DMS153 treated with DMSO at 0.1 percent for 48 hours (cell line): Measurements from ENCODE around the gene IGHMBP2.

Experiments
- DNase-seq: peaks from one replicate; lab custom pipeline; 2025; ENCODE audit not compliant: unreplicated experiment; lab: John Stamatoyannopoulos, UW

Gene IGHMBP2

GRCh38 chr11:68938816-68939582, 35.3 kb downstream of the IGHMBP2 start:
- DNase-seq, result no peak

- DNase-seq, result no peak
Measured at GRCh38 chr11:68939583-68940555, 36.2 kb downstream of the IGHMBP2 start.

GRCh38 chr11:68940651-68941323, 37.1 kb downstream of the IGHMBP2 start:
- DNase-seq, result no peak

GRCh38 chr11:68941324-68942094, 37.8 kb downstream of the IGHMBP2 start:
- DNase-seq, result no peak

- no peak for DNase-seq
Measured at GRCh38 chr11:68942095-68942620, 38.5 kb downstream of the IGHMBP2 start.

GRCh38 chr11:68942751-68943271, 39.1 kb downstream of the IGHMBP2 start:
- no peak for DNase-seq

GRCh38 chr11:68946416-68947090, 42.9 kb downstream of the IGHMBP2 start:
- no peak for DNase-seq

- DNase-seq, result no peak
Measured at GRCh38 chr11:68947151-68947550, 43.5 kb downstream of the IGHMBP2 start.

- no peak for DNase-seq
Measured at GRCh38 chr11:68948496-68948895, 44.8 kb downstream of the IGHMBP2 start.

GRCh38 chr11:68948935-68949334, 45.2 kb downstream of the IGHMBP2 start:
- no peak for DNase-seq

GRCh38 chr11:68950270-68950669, 46.6 kb downstream of the IGHMBP2 start:
- no peak for DNase-seq

GRCh38 chr11:68950762-68951161, 47.1 kb downstream of the IGHMBP2 start:
- DNase-seq, result no peak

GRCh38 chr11:68954836-68955606, 51.3 kb downstream of the IGHMBP2 start:
- no peak for DNase-seq

GRCh38 chr11:68955607-68955958, 51.9 kb downstream of the IGHMBP2 start:
- DNase-seq, result no peak

GRCh38 chr11:68956142-68956541, 52.5 kb downstream of the IGHMBP2 start:
- no peak for DNase-seq

GRCh38 chr11:68956547-68957254, 53.0 kb downstream of the IGHMBP2 start:
- DNase-seq, result no peak

- DNase-seq, result no peak
Measured at GRCh38 chr11:68958211-68958610, 54.5 kb downstream of the IGHMBP2 start.
